HEK293T (cell line): ENCODE measurements around the gene DENND2D.

Experiments used
- CTCF ChIA-PET: fragments of 350-600 bp; formaldehyde crosslinking; extraction: SDS; loops from one replicate; lab custom pipeline; 2021; ENCODE audit warnings: antibody characterized with exemption, inconsistent platforms; lab: Yijun Ruan, JAX
- POLR2A ChIA-PET: fragments of 350-600 bp; formaldehyde crosslinking; extraction: SDS; loops from one replicate; lab custom pipeline; 2020; ENCODE audit warnings: antibody characterized with exemption, inconsistent platforms; lab: Yijun Ruan, JAX
- DNase-seq: peaks from one replicate; pipeline ENCODE4 v3.0.0; 2012; ENCODE audit warnings: mixed read lengths; ENCODE audit errors: extremely low spot score
- ARNT ChIP-seq: fragments of 450-650 bp; IDR thresholded peaks from 2 replicates; pipeline ENCODE4 v1.6.1; 2017; ENCODE audit warnings: mild to moderate bottlenecking
- BHLHE40 ChIP-seq: fragments of 450-650 bp; IDR thresholded peaks from 2 replicates; pipeline ENCODE4 v1.6.1; 2016; ENCODE audit warnings: mild to moderate bottlenecking, moderate library complexity, borderline replicate concordance
- CTBP1 ChIP-seq: fragments of 450-650 bp; IDR thresholded peaks from 2 replicates; pipeline ENCODE4 v1.6.1; 2016; ENCODE audit warnings: borderline replicate concordance
- ELF4 ChIP-seq: fragments of 450-650 bp; IDR thresholded peaks from 2 replicates; pipeline ENCODE4 v1.6.1; 2017; ENCODE audit warnings: antibody characterized with exemption
- FOXA1 ChIP-seq: fragments of 450-650 bp; IDR thresholded peaks from 2 replicates; pipeline ENCODE4 v1.6.1; 2016; ENCODE audit warnings: mild to moderate bottlenecking
- FOXK2 ChIP-seq: fragments of 450-650 bp; IDR thresholded peaks from 2 replicates; pipeline ENCODE4 v1.6.1; 2016; ENCODE audit warnings: mild to moderate bottlenecking
- FOXM1 ChIP-seq: fragments of 450-650 bp; IDR thresholded peaks from 2 replicates; pipeline ENCODE4 v1.6.1; 2017; ENCODE audit warnings: mild to moderate bottlenecking, borderline replicate concordance
- HDGF ChIP-seq: fragments of 450-650 bp; IDR thresholded peaks from 2 replicates; pipeline ENCODE4 v1.6.1; 2017; ENCODE audit warnings: antibody characterized with exemption, borderline replicate concordance
- L3MBTL2 ChIP-seq: fragments of 450-650 bp; conservative IDR thresholded peaks from 2 replicates; pipeline ENCODE4 v1.6.1; 2016; ENCODE audit warnings: mild to moderate bottlenecking
- LEF1 ChIP-seq: fragments of 450-650 bp; IDR thresholded peaks from 2 replicates; pipeline ENCODE4 v1.6.1; 2017; ENCODE audit warnings: mild to moderate bottlenecking, borderline replicate concordance
- NFRKB ChIP-seq: fragments of 450-650 bp; IDR thresholded peaks from 2 replicates; pipeline ENCODE4 v1.6.1; 2016; ENCODE audit warnings: mild to moderate bottlenecking, moderate library complexity
- SP1 ChIP-seq: fragments of 450-650 bp; IDR thresholded peaks from 2 replicates; pipeline ENCODE4 v1.6.1; 2017
- SUZ12 ChIP-seq: fragments of 450-650 bp; IDR thresholded peaks from 2 replicates; pipeline ENCODE4 v1.6.1; 2016; ENCODE audit warnings: mild to moderate bottlenecking
- TARDBP ChIP-seq: fragments of 450-650 bp; IDR thresholded peaks from 2 replicates; pipeline ENCODE4 v1.6.1; 2016
- ZNF384 ChIP-seq: fragments of 450-650 bp; IDR thresholded peaks from 2 replicates; pipeline ENCODE4 v1.6.1; 2016
- TF ChIP-seq, protein P1 (sequence below): fragments of 450-650 bp; IDR thresholded peaks from 2 replicates; pipeline ENCODE4 v1.6.1; 2016

The DENND2D gene

DNA sequence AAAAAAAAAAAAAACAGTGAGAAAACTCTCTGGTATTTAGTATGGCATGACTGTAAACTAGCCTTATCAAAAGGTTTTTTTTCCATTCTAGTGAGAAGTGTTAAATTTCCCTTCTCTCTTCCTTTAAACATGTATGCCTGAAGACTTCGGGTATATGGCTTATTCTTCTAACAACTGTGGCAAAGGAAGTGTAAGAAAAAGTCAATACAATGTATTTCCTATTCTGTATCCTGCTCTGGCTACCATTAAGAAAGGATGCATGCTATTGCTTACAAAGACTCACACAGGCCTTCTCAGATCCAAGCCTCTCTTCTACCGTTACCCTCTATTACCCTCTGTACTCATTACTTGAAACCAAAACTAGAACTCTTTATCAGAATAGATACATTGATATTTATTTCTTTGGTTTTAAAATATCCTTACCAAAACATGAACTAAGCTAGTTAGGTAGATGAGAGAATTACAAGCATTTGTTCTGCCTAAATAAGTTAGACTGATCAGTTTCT lies 52.0 kb downstream of the DENND2D start:
- TF ChIP-seq ZNF384 (no peak), BHLHE40 (no peak), HDGF (no peak), SP1 (no peak), ELF4 (no peak), CTBP1 (no peak), FOXM1 (no peak), SUZ12 (no peak), L3MBTL2 (no peak), LEF1 (no peak), FOXA1 (no peak), NFRKB (no peak), ARNT (no peak), FOXK2 (no peak)
- TF ChIP-seq, protein P1, sequence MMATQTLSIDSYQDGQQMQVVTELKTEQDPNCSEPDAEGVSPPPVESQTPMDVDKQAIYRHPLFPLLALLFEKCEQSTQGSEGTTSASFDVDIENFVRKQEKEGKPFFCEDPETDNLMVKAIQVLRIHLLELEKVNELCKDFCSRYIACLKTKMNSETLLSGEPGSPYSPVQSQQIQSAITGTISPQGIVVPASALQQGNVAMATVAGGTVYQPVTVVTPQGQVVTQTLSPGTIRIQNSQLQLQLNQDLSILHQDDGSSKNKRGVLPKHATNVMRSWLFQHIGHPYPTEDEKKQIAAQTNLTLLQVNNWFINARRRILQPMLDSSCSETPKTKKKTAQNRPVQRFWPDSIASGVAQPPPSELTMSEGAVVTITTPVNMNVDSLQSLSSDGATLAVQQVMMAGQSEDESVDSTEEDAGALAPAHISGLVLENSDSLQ = no peak
- DNase-seq = no peak
- CTCF ChIA-PET = no interaction called here
- POLR2A ChIA-PET = no interaction called here

DNA sequence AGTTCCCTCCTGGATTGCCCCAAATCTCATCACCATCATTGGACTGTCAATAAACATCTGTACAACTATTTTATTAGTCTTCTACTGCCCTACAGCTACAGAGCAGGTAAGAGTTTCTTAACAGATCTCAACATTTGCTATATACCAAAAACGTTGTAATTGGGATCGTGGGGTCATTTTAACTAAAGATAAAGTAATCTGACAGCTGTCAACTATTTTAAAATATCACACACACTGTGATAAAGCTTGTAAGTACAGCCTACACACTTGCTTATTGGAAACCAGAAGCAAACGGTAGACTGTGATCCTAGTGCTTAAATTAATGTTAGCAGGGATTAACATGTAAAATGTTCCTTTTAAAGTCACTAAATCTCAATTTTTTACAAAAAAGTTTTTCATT lies 52.5 kb downstream of the DENND2D start:
- no peak for DNase-seq
- TF ChIP-seq ZNF384 = no peak
- no peak for TF ChIP-seq TARDBP
- no peak for TF ChIP-seq LEF1
- TF ChIP-seq BHLHE40 = no peak
- no peak for TF ChIP-seq FOXA1
- TF ChIP-seq SP1 = no peak
- no peak for TF ChIP-seq CTBP1
- TF ChIP-seq FOXK2 = no peak
- TF ChIP-seq HDGF = no peak
- no peak for TF ChIP-seq L3MBTL2
- TF ChIP-seq, protein P1 = no peak
- TF ChIP-seq NFRKB = no peak
- TF ChIP-seq FOXM1 = no peak
- TF ChIP-seq ARNT = no peak
- no peak for TF ChIP-seq SUZ12
- TF ChIP-seq ELF4 = no peak
- CTCF ChIA-PET = no interaction called here
- POLR2A ChIA-PET = no interaction called here

DNA sequence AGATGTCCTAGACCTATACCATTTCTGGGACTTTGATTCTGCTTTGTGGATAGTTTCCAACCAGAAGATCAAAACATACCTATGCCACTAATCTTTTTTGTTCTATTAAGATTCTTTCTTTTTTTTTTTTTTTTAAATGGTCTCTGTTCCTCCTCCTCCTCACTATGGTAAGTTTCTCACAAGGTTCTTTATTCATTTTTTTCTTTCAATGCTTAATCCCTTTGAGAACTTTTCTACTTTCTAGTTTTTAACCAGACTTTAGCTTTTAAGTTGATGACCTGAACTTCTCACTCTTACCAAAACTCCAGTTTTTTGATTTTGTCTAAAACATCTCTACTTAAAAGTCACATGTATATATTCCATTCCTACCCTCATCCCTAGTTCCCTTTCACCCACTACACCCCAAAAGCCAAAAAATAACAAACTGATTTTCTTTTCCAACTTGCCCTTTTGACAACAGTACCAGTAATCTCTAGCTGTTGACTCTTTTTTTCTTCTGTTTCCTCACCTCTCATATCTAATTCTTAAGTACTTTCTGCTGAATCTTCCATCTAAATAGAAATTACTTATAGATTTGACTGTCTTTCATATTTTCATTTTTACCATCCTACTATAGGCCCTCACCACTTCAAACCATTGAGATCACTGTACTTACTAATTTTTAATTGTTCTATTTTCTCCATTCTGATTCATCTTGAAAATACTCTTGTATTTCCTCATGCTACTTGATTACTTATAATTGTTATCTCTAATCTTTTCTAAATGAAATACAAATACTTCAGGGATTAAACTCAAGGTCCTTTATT lies 54.3 kb downstream of the DENND2D start:
- TF ChIP-seq, protein P1 = no peak
- TF ChIP-seq HDGF (no peak), FOXM1 (no peak), L3MBTL2 (no peak), LEF1 (no peak), ZNF384 (no peak), SP1 (no peak), SUZ12 (no peak), FOXK2 (no peak), NFRKB (no peak), CTBP1 (no peak), FOXA1 (no peak), BHLHE40 (no peak), TARDBP (no peak), ELF4 (no peak)
- POLR2A ChIA-PET = no interaction called here
- CTCF ChIA-PET = no interaction called here
- no peak for DNase-seq

DNA sequence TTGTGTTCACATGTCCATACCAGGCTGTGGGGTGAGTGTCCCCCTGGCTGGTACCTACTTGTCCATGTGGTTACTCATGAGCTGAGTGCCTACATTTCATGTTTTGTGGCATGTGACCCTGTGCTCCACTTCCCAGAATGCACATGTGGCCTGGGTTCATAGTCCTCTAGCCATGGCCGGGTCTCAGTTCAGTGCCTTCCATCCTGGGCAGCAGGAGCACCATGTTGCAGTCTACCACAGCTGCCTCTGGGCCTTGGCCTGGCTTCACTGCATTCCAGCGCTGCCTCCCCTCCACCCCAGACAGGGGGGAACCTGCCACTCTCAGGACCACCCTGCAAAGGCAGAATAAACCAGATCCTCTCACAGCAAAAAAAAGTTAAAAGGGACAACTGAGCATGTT lies 54.9 kb downstream of the DENND2D start:
- no peak for DNase-seq
- POLR2A ChIA-PET = no interaction called here
- CTCF ChIA-PET = no interaction called here
- TF ChIP-seq NFRKB (no peak), FOXM1 (no peak), LEF1 (no peak), BHLHE40 (no peak), ZNF384 (no peak), CTBP1 (no peak), FOXK2 (no peak), SP1 (no peak), ARNT (no peak), SUZ12 (no peak), L3MBTL2 (no peak), ELF4 (no peak), HDGF (no peak), TARDBP (no peak), FOXA1 (no peak)
- TF ChIP-seq, protein P1 = no peak

DNA sequence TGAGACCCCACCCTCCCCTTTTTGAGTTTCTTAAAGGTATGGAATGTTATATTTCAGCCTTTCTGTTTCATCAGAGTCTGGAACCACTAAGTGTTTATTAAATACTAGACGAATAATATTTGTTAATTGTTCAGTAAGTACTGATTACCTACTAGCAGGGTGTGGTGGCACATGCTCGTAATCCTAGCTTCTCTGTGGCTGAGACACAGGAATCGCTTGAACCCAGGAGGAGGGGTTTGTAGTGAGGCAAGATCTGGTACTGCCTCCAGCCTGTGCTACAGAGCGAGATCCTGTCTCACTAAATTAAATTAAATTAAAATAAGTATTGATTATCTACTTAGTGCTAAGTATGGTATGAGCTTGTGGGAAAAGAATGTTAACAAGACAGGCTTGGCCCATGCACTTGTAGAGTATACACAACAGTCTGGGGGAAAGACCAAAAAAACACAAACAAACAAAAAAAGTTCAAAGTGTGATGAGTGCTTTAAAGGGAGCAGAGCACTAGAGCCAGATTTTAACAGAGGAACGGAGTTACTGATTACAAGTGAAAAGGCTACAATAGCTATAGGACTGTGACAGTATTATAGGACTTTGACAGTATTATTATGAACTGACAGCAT lies 58.0 kb downstream of the DENND2D start:
- DNase-seq = no peak
- TF ChIP-seq TARDBP (no peak), NFRKB (no peak), CTBP1 (no peak), ARNT (no peak), L3MBTL2 (no peak), ZNF384 (no peak), BHLHE40 (no peak), HDGF (no peak), LEF1 (no peak), FOXA1 (no peak)
- TF ChIP-seq, protein P1 = no peak
- ChIA-PET CTCF (no interaction called here), POLR2A (interaction anchor here (1.1 kb wide), 1 partner anchor 11 kb away, joined by 3 read pairs; no protein-coding TSS in a partner anchor)
